Measurements from ENCODE around the gene SIL1.
"Not testable (repeated sequence)": the region's sequence is repeated elsewhere in the genome, so short reads cannot be mapped to it uniquely, and the experiment has no call there.

Gene SIL1

DNA sequence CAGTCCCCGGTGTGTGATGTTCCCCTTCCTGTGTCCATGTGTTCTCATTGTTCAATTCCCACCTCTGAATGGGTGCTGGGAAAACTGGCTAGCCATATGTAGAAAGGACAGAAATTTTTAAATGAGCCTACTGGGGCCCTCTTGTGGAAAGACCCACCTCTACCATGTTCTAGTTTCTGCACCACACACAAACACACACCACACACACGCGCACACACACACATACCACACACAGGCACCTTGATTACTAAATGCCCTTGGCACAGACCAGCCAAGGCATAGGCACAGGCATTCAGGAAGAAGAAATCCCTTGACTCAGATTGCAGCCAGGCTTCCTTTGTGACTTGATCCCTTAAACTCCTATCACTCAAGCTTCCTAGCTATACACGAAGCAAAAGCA lies 60.5 kb downstream of the SIL1 start:
- no peak for DNase-seq

GRCh38 chr5:139134906-139135305 lies 63.3 kb downstream of the SIL1 start:
- no peak for DNase-seq

GRCh38 chr5:139133282-139133681 lies 64.9 kb downstream of the SIL1 start:
- no peak for DNase-seq

DNA sequence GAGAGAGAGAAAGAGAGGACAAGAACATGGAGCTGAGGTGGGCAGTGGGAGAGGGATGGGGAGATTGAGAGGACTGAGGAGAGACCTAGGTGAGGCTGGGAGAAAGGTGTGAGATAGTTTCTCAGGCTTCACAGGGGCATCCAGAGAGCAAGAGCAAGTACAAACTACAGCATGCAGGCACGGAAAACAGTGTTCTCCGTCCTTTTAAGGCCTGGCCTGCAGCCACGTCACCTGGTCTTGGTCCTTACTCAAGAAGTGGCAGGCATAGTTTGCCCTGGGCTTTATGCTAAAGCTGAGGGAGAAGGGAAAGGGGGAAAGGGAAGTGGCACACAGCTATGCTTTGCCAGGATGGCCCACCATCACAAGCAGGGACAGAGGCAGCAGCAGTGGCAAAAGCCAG lies 65.7 kb downstream of the SIL1 start:
- no peak for DNase-seq

- DNase-seq = no peak
Measured at GRCh38 chr5:139131921-139132432, 66.2 kb downstream of the SIL1 start.

DNA sequence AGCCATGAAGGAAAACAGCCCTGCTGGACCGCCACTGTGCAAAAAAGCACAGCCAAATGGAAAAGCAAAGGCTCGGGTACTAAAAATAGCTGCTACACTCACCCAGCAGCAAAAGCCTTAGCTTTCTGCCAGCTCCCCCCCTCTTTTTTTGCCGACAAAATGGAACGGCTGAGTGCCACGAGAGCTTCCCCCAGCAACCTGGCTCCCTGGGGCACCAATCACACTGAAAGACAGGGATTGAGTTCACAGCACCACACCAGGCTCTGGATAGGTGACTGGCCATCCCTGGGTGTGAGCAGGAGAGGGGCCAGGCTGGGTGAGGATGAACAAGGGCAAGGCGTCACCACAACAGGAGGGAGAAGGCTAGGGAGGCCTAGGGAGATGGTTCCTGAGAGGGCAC lies 66.7 kb downstream of the SIL1 start:
- DNase-seq = no peak

GRCh38 chr5:139131062-139131461 lies 67.1 kb downstream of the SIL1 start:
- no peak for DNase-seq

DNA sequence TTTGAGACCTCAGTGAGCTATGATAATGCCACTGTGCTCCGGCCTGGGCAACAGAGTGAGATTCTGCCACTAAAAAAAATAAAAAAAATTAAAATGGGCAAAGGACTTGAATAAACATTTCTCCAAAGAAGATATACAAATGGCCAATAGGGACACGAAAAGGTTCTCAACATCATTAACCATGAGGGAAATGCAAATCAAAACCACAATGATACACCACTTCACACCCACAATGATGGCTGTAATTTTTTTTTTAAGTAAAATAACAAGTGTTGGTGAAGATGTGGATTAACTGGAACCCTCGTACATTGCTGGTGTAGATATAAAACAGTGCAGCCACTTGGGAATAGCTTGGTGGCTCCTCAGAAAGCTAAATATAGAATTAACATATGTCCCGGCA lies 68.0 kb downstream of the SIL1 start:
- no peak for DNase-seq

GRCh38 chr5:139126711-139127111 lies 71.5 kb downstream of the SIL1 start:
- no peak for DNase-seq

DNA sequence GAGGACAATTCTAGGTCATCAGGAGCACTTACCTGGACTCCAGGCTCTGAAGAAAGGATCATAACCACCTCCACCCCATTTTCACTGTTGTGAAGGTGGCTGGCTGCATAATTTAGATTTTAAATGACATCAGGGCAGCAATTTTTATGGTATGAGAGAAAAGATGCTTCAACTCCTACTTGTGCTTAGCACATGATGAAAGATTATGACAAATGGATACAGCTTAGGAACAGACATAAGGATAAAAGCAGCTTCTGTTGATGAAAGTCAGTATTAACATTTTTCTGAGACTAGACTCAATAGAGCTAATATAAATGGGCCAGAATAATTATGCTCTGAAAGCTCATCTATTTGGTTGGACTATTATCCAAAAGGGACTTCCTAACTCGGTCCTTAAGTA lies 72.2 kb downstream of the SIL1 start:
- DNase-seq = no peak

- DNase-seq = no peak
Measured at GRCh38 chr5:139124774-139125520, 73.2 kb downstream of the SIL1 start.

DNA sequence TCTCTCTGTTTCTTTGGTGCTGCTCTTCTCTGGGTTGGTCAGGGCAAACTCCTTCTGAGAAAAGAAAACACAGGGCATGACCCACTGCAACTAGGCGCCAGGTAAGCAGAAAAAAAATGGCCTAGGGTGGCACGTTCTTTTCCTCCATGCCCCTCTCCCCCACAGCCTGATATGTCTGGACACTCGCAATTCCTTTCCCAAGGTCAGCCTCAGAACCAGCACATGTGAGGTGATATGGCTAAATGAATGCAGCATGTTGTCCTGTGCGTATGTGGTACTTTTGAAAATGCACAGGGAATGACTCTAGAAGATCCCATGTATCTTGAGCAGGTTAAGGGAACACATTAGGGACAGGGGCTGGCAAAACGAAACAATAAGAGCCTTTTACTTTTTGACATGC lies 77.0 kb downstream of the SIL1 start:
- DNase-seq = no peak

DNA sequence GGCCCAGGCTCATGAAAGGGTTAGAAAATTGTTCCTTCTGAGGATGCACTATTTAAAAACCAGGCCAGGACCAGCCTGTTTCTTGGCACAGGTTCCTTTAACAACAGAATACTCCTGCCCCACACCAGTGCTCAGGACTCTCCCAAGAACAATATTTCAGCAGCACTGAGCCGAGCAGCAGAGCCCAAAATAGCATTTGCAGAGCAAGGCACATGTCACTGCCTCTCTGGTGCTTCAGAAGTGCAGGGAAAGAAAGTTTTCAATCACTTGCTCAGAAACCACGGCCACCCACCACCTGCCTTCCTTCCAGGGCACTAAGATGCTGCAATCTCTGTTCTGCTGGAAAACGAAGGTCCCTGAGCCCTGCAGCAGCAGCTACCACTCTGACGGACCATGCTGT lies 77.6 kb downstream of the SIL1 start:
- DNase-seq = no peak

- no peak for DNase-seq
Measured at GRCh38 chr5:139118804-139119203, 79.4 kb downstream of the SIL1 start.

DNA sequence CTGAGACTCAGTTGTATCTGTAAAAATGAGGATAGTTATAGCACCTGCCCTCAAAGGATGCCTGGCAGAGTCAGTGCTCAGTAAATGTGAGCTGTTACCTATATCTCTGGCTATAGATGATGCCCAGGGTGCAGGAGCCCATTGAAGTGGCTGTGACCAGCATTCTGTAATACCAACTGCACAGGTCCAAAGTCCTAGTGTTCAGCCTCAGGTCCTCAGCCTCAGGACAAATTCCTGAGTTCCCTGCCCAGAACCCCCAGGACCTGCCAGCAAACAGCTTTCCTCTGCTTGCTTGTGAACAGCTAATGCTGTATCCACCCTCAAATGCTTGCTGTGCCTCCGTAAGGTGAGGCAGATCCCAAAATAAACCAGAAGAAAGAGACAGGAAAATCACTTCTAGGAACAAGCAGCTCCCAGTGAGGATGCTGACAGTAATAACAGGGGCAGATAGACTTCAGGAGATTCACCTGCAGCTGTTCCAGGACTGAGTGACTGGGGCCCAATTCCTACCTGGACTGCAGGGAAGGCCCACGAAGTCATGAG lies 80.8 kb downstream of the SIL1 start:
- DNase-seq = no peak

GRCh38 chr5:139116100-139116655 lies 82.0 kb downstream of the SIL1 start:
- DNase-seq = no peak

- DNase-seq = no peak
Measured at GRCh38 chr5:139113892-139114291, 84.3 kb downstream of the SIL1 start.

- DNase-seq = not testable (repeated sequence)
Measured at GRCh38 chr5:139112362-139112761, 85.8 kb downstream of the SIL1 start.

GRCh38 chr5:139110526-139111168 lies 87.5 kb downstream of the SIL1 start:
- no peak for DNase-seq

- DNase-seq = no peak
Measured at GRCh38 chr5:139108063-139108824, 89.9 kb downstream of the SIL1 start.

GRCh38 chr5:139105621-139106071 lies 92.5 kb downstream of the SIL1 start:
- no peak for DNase-seq

DNA sequence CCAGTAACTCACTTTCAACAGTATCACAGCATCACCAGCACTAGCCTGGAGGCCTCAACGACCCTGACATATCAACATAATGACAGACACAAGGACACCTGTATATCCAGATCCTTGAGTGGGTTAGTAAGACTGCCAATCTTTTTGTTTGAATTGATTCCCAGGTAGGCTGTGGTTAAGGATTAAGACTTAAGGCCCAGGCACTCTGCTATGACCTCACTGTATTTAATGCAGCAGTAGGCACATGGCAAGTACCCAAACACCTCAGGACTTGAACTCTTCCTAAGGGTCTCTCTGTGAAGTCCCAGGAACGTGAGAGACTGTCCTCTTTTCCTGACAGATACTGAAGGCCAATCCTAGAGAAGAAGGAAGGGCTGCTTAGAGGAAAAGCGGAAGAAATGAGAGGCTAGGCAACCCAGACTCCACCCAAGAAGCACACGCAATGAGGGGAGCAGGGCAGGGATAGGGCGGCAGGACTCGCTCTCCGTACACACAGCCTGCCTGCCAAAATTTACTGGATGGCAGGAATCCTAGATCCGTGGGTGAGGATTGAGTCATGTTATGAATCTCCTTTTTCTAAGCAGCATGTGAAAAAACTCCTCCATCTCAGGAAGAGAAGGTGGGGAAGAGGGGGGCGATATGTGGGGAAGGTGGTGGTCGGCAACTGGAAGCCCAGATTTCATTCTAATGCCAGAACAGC lies 93.4 kb downstream of the SIL1 start:
- no peak for DNase-seq
